Stimulated activated CD8-positive, alpha-beta memory T cell treated with anti-CD3 and anti-CD28 coated beads, Interleukin-2, amount 100 ng/mL, for 48 hours (primary cell): Measurements from ENCODE around the gene TSC2.

ENCODE experiments used
- DNase-seq, 2 donors: peaks; one replicate each; pipeline ENCODE4 v3.0.0-alpha.2; 2020; ENCODE audit warnings: low read depth in 2 of 2

Gene TSC2

GRCh38 chr16:2070576-2071453, 23.0 kb downstream of the TSC2 start:
- DNase-seq: no peak

GRCh38 chr16:2071454-2072202, 23.8 kb downstream of the TSC2 start:
- no peak for DNase-seq

GRCh38 chr16:2072926-2073325, 25.1 kb downstream of the TSC2 start:
- no peak for DNase-seq

- DNase-seq: no peak
Measured at GRCh38 chr16:2074071-2074470, 26.3 kb downstream of the TSC2 start.

- DNase-seq: no peak
Measured at GRCh38 chr16:2075631-2076030, 27.8 kb downstream of the TSC2 start.

- DNase-seq: no peak
Measured at GRCh38 chr16:2076072-2076865, 28.5 kb downstream of the TSC2 start.

- DNase-seq: no peak
Measured at GRCh38 chr16:2077016-2077415, 29.2 kb downstream of the TSC2 start.

GRCh38 chr16:2077696-2078095, 29.9 kb downstream of the TSC2 start:
- DNase-seq: no peak

- DNase-seq: no peak
Measured at GRCh38 chr16:2078096-2078495, 30.3 kb downstream of the TSC2 start.

- no peak for DNase-seq
Measured at GRCh38 chr16:2078691-2079090, 30.9 kb downstream of the TSC2 start.

- DNase-seq: no peak
Measured at GRCh38 chr16:2079311-2079800, 31.6 kb downstream of the TSC2 start.

- DNase-seq: no peak
Measured at GRCh38 chr16:2079991-2080390, 32.2 kb downstream of the TSC2 start.

- DNase-seq: no peak
Measured at GRCh38 chr16:2081201-2082084, 33.7 kb downstream of the TSC2 start.

GRCh38 chr16:2082171-2082982, 34.6 kb downstream of the TSC2 start:
- no peak for DNase-seq

- no peak for DNase-seq
Measured at GRCh38 chr16:2082983-2083364, 35.2 kb downstream of the TSC2 start.

GRCh38 chr16:2083409-2083808, 35.6 kb downstream of the TSC2 start:
- no peak for DNase-seq

- no peak for DNase-seq
Measured at GRCh38 chr16:2083876-2084780, 36.3 kb downstream of the TSC2 start.

GRCh38 chr16:2084895-2085625, 37.3 kb downstream of the TSC2 start:
- DNase-seq: no peak
